Measurements from ENCODE around the gene PEX16.

Gene PEX16

GRCh38 chr11:45881708-45882368, 35.8 kb downstream of the PEX16 start:
- no peak overlapping the region for H3K4me3 ChIP-seq (ENCODE audit: low read length)
- no peak for DNase-seq (ENCODE audit: low read depth)
- no peak for TF ChIP-seq CTCF (conservative IDR thresholded peaks at IDR 0.05; ENCODE audit: low read length)

GRCh38 chr11:45880772-45881570, 36.7 kb downstream of the PEX16 start:
- no peak overlapping the region for H3K4me3 ChIP-seq (ENCODE audit: low read length)
- no peak for DNase-seq (ENCODE audit: low read depth)
- no peak for TF ChIP-seq CTCF (conservative IDR thresholded peaks at IDR 0.05; ENCODE audit: low read length)

GRCh38 chr11:45879803-45880686, 37.6 kb downstream of the PEX16 start:
- no peak for TF ChIP-seq CTCF (conservative IDR thresholded peaks at IDR 0.05; ENCODE audit: low read length)
- no peak overlapping the region for H3K4me3 ChIP-seq (ENCODE audit: low read length)
- DNase-seq (ENCODE audit: low read depth), result peak; percentile 16

- no peak for DNase-seq (ENCODE audit: low read depth)
- TF ChIP-seq CTCF (conservative IDR thresholded peaks at IDR 0.05; ENCODE audit: low read length), result no peak
- no peak overlapping the region for H3K4me3 ChIP-seq (ENCODE audit: low read length)
These were observed 39.8 kb downstream of the PEX16 start for GRCh38 chr11:45877845-45878244.

GRCh38 chr11:45877221-45877620, 40.5 kb downstream of the PEX16 start:
- H3K4me3 ChIP-seq (ENCODE audit: low read length), result no peak overlapping the region
- DNase-seq (ENCODE audit: low read depth), result no peak
- TF ChIP-seq CTCF (conservative IDR thresholded peaks at IDR 0.05; ENCODE audit: low read length), result no peak

- no peak for TF ChIP-seq CTCF (conservative IDR thresholded peaks at IDR 0.05; ENCODE audit: low read length)
- DNase-seq (ENCODE audit: low read depth), result no peak
- H3K4me3 ChIP-seq (ENCODE audit: low read length), result no peak overlapping the region
These were observed 41.3 kb downstream of the PEX16 start for GRCh38 chr11:45876401-45876800.

All from AG10803 (cell line).